ENCODE data around the gene NIT1. TPM values are rescaled to one million over a fixed set of nuclear protein-coding genes. Genes with fewer than 3 reads are reported as not detected.

NIT1 gene
- total RNA-seq, 1 experiment from 2014 or later = 47.2 TPM

GRCh38 chr1:161089938-161090337, 28.0 kb upstream of the NIT1 start:
- H3K4me1 Mint-ChIP-seq = peaks cover 19% of the 10 kb centered on the region
- no peak overlapping the region for H3K4me3 Mint-ChIP-seq
- TF ChIP-seq IRF2 (CRISPR knock-in tag; IDR thresholded peaks at IDR 0.05; ENCODE audit: borderline replicate concordance, low read depth) (no peak), CBFB (CRISPR knock-in tag; IDR thresholded peaks at IDR 0.05; ENCODE audit: low read depth) (no peak), ZNF121 (CRISPR knock-in tag; IDR thresholded peaks at IDR 0.05) (no peak), ATF6 (CRISPR knock-in tag; IDR thresholded peaks at IDR 0.05) (no peak), ATF3 (CRISPR knock-in tag; conservative IDR thresholded peaks at IDR 0.05) (no peak), ZNF232 (CRISPR knock-in tag; IDR thresholded peaks at IDR 0.05) (no peak), CTCF (IDR thresholded peaks at IDR 0.05) (no peak), ZBTB43 (CRISPR knock-in tag; IDR thresholded peaks at IDR 0.05) (no peak), E2F4 (CRISPR knock-in tag; IDR thresholded peaks at IDR 0.05; ENCODE audit: borderline replicate concordance, low read depth) (no peak), NR1H2 (CRISPR knock-in tag; IDR thresholded peaks at IDR 0.05) (no peak), NFYB (CRISPR knock-in tag; conservative IDR thresholded peaks at IDR 0.05; ENCODE audit: low read depth) (no peak), ERG (CRISPR knock-in tag; IDR thresholded peaks at IDR 0.05) (no peak), NR3C1 (CRISPR knock-in tag; conservative IDR thresholded peaks at IDR 0.05; ENCODE audit: low read depth) (no peak), ARID4B (CRISPR knock-in tag; IDR thresholded peaks at IDR 0.05; ENCODE audit: borderline replicate concordance) (no peak), SMAD3 (CRISPR knock-in tag; IDR thresholded peaks at IDR 0.05; ENCODE audit: borderline replicate concordance) (no peak), ELF4 (CRISPR knock-in tag; IDR thresholded peaks at IDR 0.05; ENCODE audit: low read depth) (no peak), ZNF263 (CRISPR knock-in tag; IDR thresholded peaks at IDR 0.05; ENCODE audit: low read depth) (no peak)
- no peaks in the 10 kb centered on the region for H3K36me3 Mint-ChIP-seq
- no peak overlapping the region for H3K27ac Mint-ChIP-seq
- CTCF ChIA-PET = interaction anchor here (0.8 to 3.0 kb wide), 7 partner anchors 7 to 51 kb away, joined by 3 to 23 read pairs (median 5); partner anchors contain the start of genes KLHDC9 and TSTD1
- POLR2A ChIA-PET = no interaction called here
- DNase-seq (ENCODE audit: low spot score) (no peak), ATAC-seq (no peak)
- no peaks in the 10 kb centered on the region for H3K9me3 Mint-ChIP-seq
- H3K27me3 Mint-ChIP-seq (ENCODE audit: low read depth) = peaks cover under 1% of the 10 kb centered on the region; the same call in 1 of the 2 replicates

Measured in WTC11 (cell line).